Naive thymus-derived CD8-positive, alpha-beta T cell (primary cell): ENCODE data around the gene SFI1. TPM values are rescaled to one million over a fixed set of nuclear protein-coding genes. Genes with fewer than 3 reads are reported as not detected.

ENCODE experiments used
- ATAC-seq, 2 donors: fragments of 150-1000 bp; cut with Tn5 transposase in 1 of 2; sonication (Bioruptor Pico), chemical (Tn5 transposase) in 1 of 2; 1 replicate in 1 of 2; 2 replicates in 1 of 2; pipeline ENCODE4 v1.10.0; 2021; ENCODE audit warnings: mild to moderate bottlenecking in 2 of 2, moderate library complexity in 2 of 2
- POLR2A ChIA-PET: fragments of 350-600 bp; sonication (Branson Sonifier 250); formaldehyde crosslinking; loops from one replicate; lab custom pipeline; 2021; ENCODE audit warnings: antibody characterized with exemption; lab: Charles Lee
- DNase-seq, 10 donors: peaks; one replicate each; pipeline versions ENCODE4 v3.0.0 to v3.0.0-alpha.2; 2020 to 2022
- H3K27ac Mint-ChIP-seq, 10 donors: one replicate each; pipeline ENCODE4 v1.8.0; 2020 to 2022; ENCODE audit warnings: mild to moderate bottlenecking in 10 of 10, mixed read lengths in 10 of 10, moderate library complexity in 4 of 10, inconsistent platforms in 1 of 10
- H3K27me3 Mint-ChIP-seq, 5 donors: one replicate each; pipeline ENCODE4 v1.8.0; 2021 to 2022; ENCODE audit warnings: mixed read lengths in 5 of 5
- H3K36me3 Mint-ChIP-seq, 3 donors: one replicate each; pipeline ENCODE4 v1.8.0; 2020 to 2022; ENCODE audit warnings: mixed read lengths in 3 of 3, mild to moderate bottlenecking in 2 of 3, inconsistent platforms in 1 of 3
- H3K4me1 Mint-ChIP-seq, 4 donors: one replicate each; pipeline ENCODE4 v1.8.0; 2021 to 2022; ENCODE audit warnings: mixed read lengths in 4 of 4
- H3K4me3 Mint-ChIP-seq, 10 donors: one replicate each; pipeline ENCODE4 v1.8.0; 2020 to 2022; ENCODE audit warnings: mild to moderate bottlenecking in 10 of 10, mixed read lengths in 10 of 10, moderate library complexity in 6 of 10, inconsistent platforms in 1 of 10
- H3K9me3 Mint-ChIP-seq, 9 donors: one replicate each; pipeline ENCODE4 v1.8.0; 2020 to 2022; ENCODE audit warnings: mixed read lengths in 9 of 9, mild to moderate bottlenecking in 3 of 9, inconsistent platforms in 1 of 9, moderate library complexity in 1 of 9
- polyA plus RNA-seq, 3 donors: library from polyadenylated mRNA; unstranded; fragments of 300-500 nt; fragmentation: Illumina TruSeq; gene quantifications; one replicate each; pipeline ENCODE4 v1.2.3, GENCODE V29; 2021
- total RNA-seq, 8 experiments: library from RNA in 2 of 8; stranded (reverse) in 2 of 8; gene quantifications; one replicate each; pipeline ENCODE4 v1.2.3 and lab custom pipeline; 2021 to 2026

SFI1 gene
- total and polyA plus RNA-seq, 5 experiments from 2014 or later: 23.1 to 371 (median 49.8) TPM

DNA sequence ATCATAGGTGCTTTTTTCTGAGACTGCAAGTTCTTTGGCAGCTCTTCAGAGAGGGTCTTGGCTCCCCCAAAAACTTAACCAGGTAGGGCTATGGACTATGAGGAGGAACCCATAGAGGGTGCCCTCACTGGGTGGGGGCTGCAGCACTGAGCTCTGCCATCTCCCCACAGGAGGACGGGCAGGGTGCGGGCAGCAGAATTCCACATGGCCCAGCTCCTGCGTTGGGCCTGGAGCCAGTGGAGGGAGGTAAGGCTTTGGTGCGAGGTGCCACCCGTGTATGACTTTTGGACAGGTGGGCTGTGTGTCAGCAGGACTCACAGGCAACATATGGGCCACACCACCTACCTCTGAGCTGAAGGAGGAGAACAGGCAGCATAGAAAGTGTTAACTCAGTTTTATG is 107.2 kb downstream of the SFI1 start:
- no peaks in the 10 kb centered on the region for H3K27me3 Mint-ChIP-seq
- H3K36me3 Mint-ChIP-seq: peaks cover 0 to 72% (median 0%) of the 10 kb centered on the region in 3 donors
- no peak for DNase-seq
- POLR2A ChIA-PET: no interaction called here
- no peak overlapping the region for H3K4me3 Mint-ChIP-seq
- peak overlapping the region in 3 of 10 donors; percentile 22 to 58 (median 27) for H3K27ac Mint-ChIP-seq
- ATAC-seq: no peak
- no peaks in the 10 kb centered on the region for H3K9me3 Mint-ChIP-seq
- H3K4me1 Mint-ChIP-seq: peaks cover 0 to 5% (median 2%) of the 10 kb centered on the region in 4 donors

- Mint-ChIP-seq H3K27ac (peak overlapping the region in 3 of 10 donors; percentile 22 to 71 (median 41)), H3K4me1 (peaks cover 0 to 5% (median 2%) of the 10 kb centered on the region in 4 donors), H3K27me3 (no peaks in the 10 kb centered on the region), H3K36me3 (peaks cover 0 to 72% (median 0%) of the 10 kb centered on the region in 3 donors), H3K4me3 (no peak overlapping the region), H3K9me3 (no peaks in the 10 kb centered on the region)
- DNase-seq (no peak), ATAC-seq (no peak)
- POLR2A ChIA-PET: interaction anchor here (0.6 to 1.2 kb wide), 2 partner anchors 20 to 60 kb away, joined by 3 to 6 read pairs; no protein-coding TSS in a partner anchor
Measured at GRCh38 chr22:31604137-31604705, 107.9 kb downstream of the SFI1 start.

DNA sequence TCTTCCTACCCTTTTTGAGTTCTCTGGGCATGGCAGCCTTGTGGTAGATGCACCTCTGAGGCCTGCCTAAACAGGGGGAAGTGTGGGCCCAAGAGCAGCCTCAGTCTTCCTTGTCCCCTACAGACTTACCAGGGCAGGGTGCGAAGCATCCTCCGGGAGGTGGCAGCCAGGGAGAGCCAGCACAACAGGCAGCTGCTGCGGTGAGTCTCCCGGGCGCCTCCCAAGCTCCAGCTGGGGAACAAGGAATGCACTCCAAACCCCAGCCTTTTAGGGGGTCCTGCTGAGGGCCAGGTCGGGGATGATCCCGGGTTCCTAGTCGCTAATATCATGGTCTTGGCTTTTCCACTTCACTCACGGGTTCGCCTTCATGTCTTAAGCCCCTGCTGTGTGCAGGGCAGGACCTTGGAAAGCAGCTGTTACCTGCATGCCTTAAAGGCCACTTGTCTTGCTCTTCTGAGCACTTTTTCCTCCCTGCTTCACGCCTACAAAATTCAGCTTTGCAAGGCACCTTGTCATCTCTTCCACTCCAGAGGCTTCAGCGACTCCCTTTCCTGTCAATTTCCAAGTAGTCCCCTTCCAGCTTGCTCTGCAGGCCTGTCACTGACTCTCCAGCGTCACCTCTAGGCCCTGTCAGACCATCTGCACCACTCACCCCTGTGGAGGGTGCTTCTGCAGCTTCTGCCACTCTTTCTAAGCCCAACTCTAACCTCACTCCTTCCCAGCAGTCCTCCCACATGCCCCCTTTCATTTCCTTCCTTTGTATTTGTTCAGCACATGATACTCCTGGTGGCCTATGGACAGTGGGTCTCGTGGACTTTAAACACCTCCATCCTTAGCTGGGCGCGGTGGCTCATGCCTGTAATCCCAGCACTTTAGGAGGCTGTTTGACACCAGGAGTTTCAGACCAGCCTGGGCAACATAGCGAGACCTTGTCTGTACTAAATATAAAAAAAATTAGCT is 108.7 kb downstream of the SFI1 start:
- Mint-ChIP-seq H3K27ac (peak overlapping the region in 6 of 10 donors; percentile 20 to 91 (median 38)), H3K36me3 (peaks cover 0 to 76% (median 0%) of the 10 kb centered on the region in 3 donors), H3K4me1 (peaks cover 0 to 5% (median 2%) of the 10 kb centered on the region in 4 donors), H3K4me3 (peak overlapping the region in 1 of 10 donors; percentile 69), H3K9me3 (no peaks in the 10 kb centered on the region), H3K27me3 (no peaks in the 10 kb centered on the region)
- DNase-seq: no peak
- POLR2A ChIA-PET: interaction anchor here (1.2 kb wide), 1 partner anchor 19 kb away, joined by 3 read pairs; no protein-coding TSS in a partner anchor
- ATAC-seq: no peak

GRCh38 chr22:31605851-31606585 is 109.7 kb downstream of the SFI1 start:
- Mint-ChIP-seq H3K4me3 (no peak overlapping the region), H3K36me3 (peaks cover 0 to 75% (median 1%) of the 10 kb centered on the region in 3 donors), H3K27ac (peak overlapping the region in 4 of 10 donors; percentile 24 to 55 (median 42)), H3K9me3 (no peaks in the 10 kb centered on the region), H3K4me1 (peaks cover 0 to 5% (median 0%) of the 10 kb centered on the region in 4 donors), H3K27me3 (no peaks in the 10 kb centered on the region)
- POLR2A ChIA-PET: interaction anchor here (0.7 kb wide), 1 partner anchor 98 kb away, joined by 4 read pairs; no protein-coding TSS in a partner anchor
- no peak for ATAC-seq
- no peak for DNase-seq

GRCh38 chr22:31607696-31608095 is 111.4 kb downstream of the SFI1 start:
- no peak overlapping the region for H3K4me3 Mint-ChIP-seq
- H3K9me3 Mint-ChIP-seq: no peaks in the 10 kb centered on the region
- H3K27ac Mint-ChIP-seq: peak overlapping the region in 4 of 10 donors; percentile 29 to 77 (median 54)
- ATAC-seq: no peak
- peaks cover 0 to 5% (median 0%) of the 10 kb centered on the region in 4 donors for H3K4me1 Mint-ChIP-seq
- H3K27me3 Mint-ChIP-seq: no peaks in the 10 kb centered on the region
- DNase-seq: no peak
- POLR2A ChIA-PET: no interaction called here
- peaks cover 0 to 68% (median 2%) of the 10 kb centered on the region in 3 donors for H3K36me3 Mint-ChIP-seq

DNA sequence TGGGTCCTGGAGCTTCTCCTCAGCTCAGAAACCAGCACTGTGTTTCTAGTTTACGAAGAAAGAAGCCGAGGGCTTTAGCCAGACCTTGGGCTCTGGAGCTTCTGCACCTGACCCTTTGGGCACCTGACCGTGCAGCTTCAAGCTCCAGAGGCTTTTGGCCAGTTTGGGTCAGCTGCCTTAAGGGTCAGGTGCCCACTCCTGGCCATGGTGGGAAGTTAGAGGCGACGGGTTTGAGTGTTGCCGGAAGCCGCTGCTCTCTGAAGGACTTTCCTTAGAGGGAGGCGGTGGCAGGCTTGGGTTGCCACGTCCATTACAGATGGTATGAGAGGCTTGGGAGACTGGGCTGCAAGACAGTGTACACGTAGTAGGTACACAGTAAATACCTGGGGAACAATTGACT is 113.4 kb downstream of the SFI1 start:
- Mint-ChIP-seq H3K4me1 (peaks cover 2 to 10% (median 7%) of the 10 kb centered on the region in 4 donors), H3K36me3 (peaks cover 0 to 61% (median 2%) of the 10 kb centered on the region in 3 donors), H3K4me3 (no peak overlapping the region), H3K9me3 (no peaks in the 10 kb centered on the region), H3K27ac (peak overlapping the region in 1 of 10 donors; percentile 43), H3K27me3 (no peaks in the 10 kb centered on the region)
- ATAC-seq: no peak
- DNase-seq: no peak
- POLR2A ChIA-PET: no interaction called here

GRCh38 chr22:31610611-31611010 is 114.3 kb downstream of the SFI1 start:
- peak in 1 of 10 donors; percentile 7 for DNase-seq
- ATAC-seq: no peak
- Mint-ChIP-seq H3K4me3 (no peak overlapping the region), H3K36me3 (peaks cover 0 to 59% (median 2%) of the 10 kb centered on the region in 3 donors), H3K27me3 (no peaks in the 10 kb centered on the region), H3K27ac (peak overlapping the region in 1 of 10 donors; percentile 75), H3K9me3 (no peaks in the 10 kb centered on the region), H3K4me1 (peaks cover 8 to 15% (median 11%) of the 10 kb centered on the region in 4 donors)
- POLR2A ChIA-PET: interaction anchor here (0.5 to 0.9 kb wide), 2 partner anchors 20 to 57 kb away, joined by 4 to 5 read pairs; no protein-coding TSS in a partner anchor

DNA sequence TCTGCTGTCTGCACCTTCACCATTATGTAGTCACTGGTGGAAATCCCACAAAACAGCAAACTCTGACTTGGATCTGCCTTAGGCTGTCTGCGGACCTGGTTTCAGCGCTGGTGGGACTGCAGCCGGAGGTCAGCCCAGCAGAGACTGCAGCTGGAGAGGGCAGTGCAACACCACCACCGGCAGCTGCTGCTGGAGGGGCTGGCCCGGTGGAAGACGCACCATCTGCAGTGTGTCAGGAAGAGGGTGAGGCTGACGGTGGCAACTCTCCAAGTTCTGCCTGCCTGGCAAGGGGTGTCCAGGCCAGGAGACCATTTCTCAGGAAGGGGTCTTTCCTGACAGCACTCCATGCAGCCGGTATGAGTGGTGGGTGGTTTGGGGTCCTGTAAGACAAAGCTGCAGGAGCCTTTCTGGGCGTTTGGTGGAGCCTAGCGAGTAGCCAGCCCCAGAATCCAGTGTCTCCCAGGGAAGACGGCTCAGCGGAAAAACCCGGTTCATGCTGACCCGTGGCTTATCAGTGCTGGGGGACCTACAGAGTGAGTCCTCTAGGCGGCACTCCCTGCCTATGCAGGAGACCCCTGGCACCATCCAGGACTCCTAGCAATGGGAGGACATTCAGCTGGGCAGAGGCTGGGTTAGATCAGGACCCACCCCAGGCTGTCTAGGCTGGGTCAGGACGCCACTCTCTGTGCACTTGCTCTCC is 114.9 kb downstream of the SFI1 start:
- peak overlapping the region in 2 of 10 donors; percentile 11 to 75 for H3K27ac Mint-ChIP-seq
- ATAC-seq (no peak), DNase-seq (peak in 1 of 10 donors; percentile 48)
- peaks cover 14 to 21% (median 16%) of the 10 kb centered on the region in 4 donors for H3K4me1 Mint-ChIP-seq
- no peaks in the 10 kb centered on the region for H3K27me3 Mint-ChIP-seq
- H3K36me3 Mint-ChIP-seq: peaks cover 0 to 57% (median 2%) of the 10 kb centered on the region in 3 donors
- POLR2A ChIA-PET: interaction anchor here (0.9 kb wide), 1 partner anchor 19 kb away, joined by 4 read pairs; no protein-coding TSS in a partner anchor
- H3K4me3 Mint-ChIP-seq: no peak overlapping the region
- no peaks in the 10 kb centered on the region for H3K9me3 Mint-ChIP-seq

DNA sequence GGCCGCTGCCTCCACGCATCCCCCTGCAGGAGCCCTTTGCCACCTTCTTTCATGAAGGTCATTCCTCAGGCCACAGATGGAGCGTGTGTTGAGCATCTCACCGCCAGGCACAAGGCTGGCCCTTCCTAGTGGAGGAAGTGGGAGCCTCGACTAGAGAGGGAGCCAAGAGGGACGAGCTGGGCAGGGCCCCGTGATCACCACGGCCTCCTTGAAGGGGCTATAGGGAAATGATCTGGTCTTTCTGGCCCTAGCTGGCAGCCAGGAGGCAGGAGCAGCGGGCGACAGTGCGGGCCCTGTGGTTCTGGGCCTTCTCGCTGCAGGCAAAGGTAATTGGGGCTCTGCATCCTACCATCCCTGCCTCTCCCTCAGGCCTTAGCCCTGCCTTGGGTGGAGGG is 116.6 kb downstream of the SFI1 start:
- peaks cover 0 to 50% (median 2%) of the 10 kb centered on the region in 3 donors for H3K36me3 Mint-ChIP-seq
- POLR2A ChIA-PET: interaction anchor here (0.6 kb wide), 1 partner anchor 272 kb away, joined by 5 read pairs; no protein-coding TSS in a partner anchor
- ATAC-seq: no peak
- H3K9me3 Mint-ChIP-seq: no peaks in the 10 kb centered on the region
- H3K4me1 Mint-ChIP-seq: peaks cover 15 to 21% (median 16%) of the 10 kb centered on the region in 4 donors
- peak overlapping the region in 3 of 10 donors; percentile 37 to 44 (median 39) for H3K27ac Mint-ChIP-seq
- no peak for DNase-seq
- H3K27me3 Mint-ChIP-seq: no peaks in the 10 kb centered on the region
- peak overlapping the region in 1 of 10 donors; percentile 58 for H3K4me3 Mint-ChIP-seq

GRCh38 chr22:31613286-31613903 is 117.1 kb downstream of the SFI1 start:
- H3K4me1 Mint-ChIP-seq: peaks cover 15 to 21% (median 16%) of the 10 kb centered on the region in 4 donors
- no peak for DNase-seq
- POLR2A ChIA-PET: interaction anchor here (1.1 kb wide), 1 partner anchor 10 kb away, joined by 3 read pairs; no protein-coding TSS in a partner anchor
- peaks cover 0 to 46% (median 2%) of the 10 kb centered on the region in 3 donors for H3K36me3 Mint-ChIP-seq
- no peaks in the 10 kb centered on the region for H3K9me3 Mint-ChIP-seq
- no peaks in the 10 kb centered on the region for H3K27me3 Mint-ChIP-seq
- H3K4me3 Mint-ChIP-seq: no peak overlapping the region
- ATAC-seq: no peak
- H3K27ac Mint-ChIP-seq: peak overlapping the region in 4 of 10 donors; percentile 37 to 94 (median 62)

GRCh38 chr22:31613904-31614296 is 117.6 kb downstream of the SFI1 start:
- DNase-seq: no peak
- H3K27me3 Mint-ChIP-seq: no peaks in the 10 kb centered on the region
- H3K36me3 Mint-ChIP-seq: peaks cover 0 to 50% (median 2%) of the 10 kb centered on the region in 3 donors
- POLR2A ChIA-PET: interaction anchor here (1.1 kb wide), 1 partner anchor 10 kb away, joined by 3 read pairs; no protein-coding TSS in a partner anchor
- H3K4me3 Mint-ChIP-seq: peak overlapping the region in 2 of 10 donors; percentile 15 to 33
- H3K27ac Mint-ChIP-seq: peak overlapping the region; percentile 23 to 94 (median 76)
- H3K4me1 Mint-ChIP-seq: peaks cover 15 to 21% (median 16%) of the 10 kb centered on the region in 4 donors
- ATAC-seq: no peak
- no peaks in the 10 kb centered on the region for H3K9me3 Mint-ChIP-seq
